BLaER1 treated with 17β-estradiol and CSF1 and Interleukin-3, amounts not matched to agents 10 nM and 100 nM (cell line): ENCODE measurements around the gene LRRC15.

Experiments
- H3K27ac ChIP-seq, 11 experiments: shearing (Covaris generic); formaldehyde crosslinking; 2 replicates each; pipeline ENCODE4 v1.8.1; 2022
- H3K27me3 ChIP-seq, 11 experiments: shearing (Covaris generic); formaldehyde crosslinking; 2 replicates each; pipeline ENCODE4 v1.8.1; 2022
- H3K36me3 ChIP-seq, 11 experiments: shearing (Covaris generic); formaldehyde crosslinking; 2 replicates each; pipeline ENCODE4 v1.8.1; 2022
- H3K4me1 ChIP-seq, 10 experiments: shearing (Covaris generic); formaldehyde crosslinking; 2 replicates each; pipeline ENCODE4 v1.8.1; 2022
- H3K4me2 ChIP-seq, 11 experiments: shearing (Covaris generic); formaldehyde crosslinking; 2 replicates each; pipeline ENCODE4 v1.8.1; 2022
- H3K4me3 ChIP-seq, 10 experiments: shearing (Covaris generic); formaldehyde crosslinking; 2 replicates each; pipeline ENCODE4 v1.8.1; 2022
- H3K9ac ChIP-seq, 11 experiments: shearing (Covaris generic); formaldehyde crosslinking; 2 replicates each; pipeline ENCODE4 v1.8.1; 2022
- H3K9me3 ChIP-seq, 11 experiments: shearing (Covaris generic); formaldehyde crosslinking; replicated peaks in 1 of 11; 2 replicates each; pipeline ENCODE4 v1.8.1; 2022
- H4K20me1 ChIP-seq, 11 experiments: shearing (Covaris generic); formaldehyde crosslinking; 2 replicates each; pipeline ENCODE4 v1.8.1; 2022
- Cebpa-rat ChIP-seq, 11 experiments: shearing (Covaris generic); IDR thresholded peaks; 2 replicates each; pipeline ENCODE4 v1.8.1; 2022

The LRRC15 gene

DNA sequence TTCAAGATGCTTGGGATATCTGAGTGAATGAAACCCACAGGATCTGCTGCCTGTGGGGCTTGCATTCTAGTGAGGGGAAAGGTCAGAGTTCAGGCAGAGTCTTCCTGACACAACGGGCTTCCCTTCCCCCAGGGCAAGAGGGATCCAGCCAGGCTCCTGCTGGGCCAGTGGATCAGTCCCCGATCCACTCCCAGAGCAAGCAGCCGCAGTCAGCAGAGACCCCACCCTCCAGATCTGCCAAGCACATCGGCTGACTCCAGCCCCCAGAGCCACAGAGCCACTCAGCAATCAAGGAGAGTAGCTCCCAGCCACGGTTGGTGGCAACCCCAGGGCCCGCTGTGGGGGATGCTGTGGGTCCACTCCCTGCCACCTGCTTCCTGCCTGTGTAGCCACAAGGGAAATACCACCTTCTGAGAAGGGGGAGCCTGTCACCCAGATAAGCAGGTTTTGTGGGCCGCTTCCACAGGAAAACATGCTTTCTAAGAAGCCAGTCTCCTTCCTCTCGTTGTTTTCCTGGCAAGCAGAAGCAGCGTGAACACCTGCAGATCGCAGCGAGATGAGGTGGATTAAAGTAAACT, 63.3 kb downstream of the LRRC15 start:
- no peaks in the 10 kb centered on the region for H3K36me3 ChIP-seq
- H3K27ac ChIP-seq: peak overlapping the region in 8 of 11 experiments; percentile 46 to 84 (median 75); a peak in 16 of 22 replicates
- H3K4me1 ChIP-seq: peaks cover 42 to 80% (median 57%) of the 10 kb centered on the region in 10 experiments
- peaks cover 0 to 21% (median 0%) of the 10 kb centered on the region in 11 experiments; a peak in 6 of 22 replicates for H4K20me1 ChIP-seq
- peak overlapping the region; percentile 46 to 95 (median 85) for H3K4me2 ChIP-seq
- H3K9ac ChIP-seq: peak overlapping the region in 8 of 11 experiments; percentile 21 to 71 (median 54); a peak in 15 of 22 replicates
- H3K4me3 ChIP-seq: peak overlapping the region in 5 of 10 experiments; percentile 6 to 36 (median 24); a peak in 7 of 20 replicates
- TF ChIP-seq Cebpa-rat (IDR thresholded peaks at IDR 0.05): no peak
- H3K9me3 ChIP-seq: peaks cover 0 to 23% (median 18%) of the 10 kb centered on the region in 11 experiments; a peak in 14 of 22 replicates
- H3K27me3 ChIP-seq: peaks cover 52 to 91% (median 84%) of the 10 kb centered on the region in 11 experiments

DNA sequence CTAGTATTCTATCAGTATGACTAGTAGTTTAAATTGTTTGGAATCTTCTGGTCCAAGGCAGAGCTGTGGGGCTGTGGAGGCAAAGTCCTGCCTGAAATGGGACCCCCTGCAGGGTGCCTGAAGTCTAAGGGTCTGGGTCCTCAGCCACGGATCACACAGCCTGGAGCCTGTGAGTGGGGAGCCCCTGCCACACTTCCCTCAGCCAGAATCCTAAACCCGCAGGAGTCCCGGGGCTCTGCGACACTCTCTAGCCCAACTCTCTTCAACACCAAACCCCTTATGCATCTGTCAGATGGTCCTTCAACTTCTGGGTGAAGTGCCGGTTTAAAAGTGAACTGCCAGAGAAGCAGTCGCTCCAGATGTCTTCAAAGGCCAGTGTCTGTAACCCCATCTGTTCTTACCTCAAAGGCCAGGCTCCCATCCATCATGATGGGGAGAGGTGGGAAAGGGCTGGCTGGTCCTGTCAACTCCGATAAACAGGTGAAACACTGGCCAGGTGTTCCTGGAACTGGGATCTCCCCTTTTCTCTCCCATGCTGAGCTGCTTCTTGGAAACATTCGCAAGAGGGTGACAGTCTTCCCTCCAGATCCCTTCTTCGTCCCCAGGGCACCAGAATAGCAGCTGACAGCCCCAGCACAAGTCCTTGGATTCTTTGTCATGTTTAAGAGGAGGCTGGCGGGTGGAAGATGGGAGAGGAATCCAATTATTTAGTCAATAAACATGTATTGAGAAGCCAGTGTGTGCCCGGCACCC, 64.0 kb downstream of the LRRC15 start:
- peaks cover 0 to 23% (median 18%) of the 10 kb centered on the region in 11 experiments; a peak in 14 of 22 replicates for H3K9me3 ChIP-seq
- no peak for TF ChIP-seq Cebpa-rat (IDR thresholded peaks at IDR 0.05)
- H3K4me3 ChIP-seq: peak overlapping the region in 4 of 10 experiments; percentile 6 to 36 (median 26); a peak in 5 of 20 replicates
- H3K9ac ChIP-seq: peak overlapping the region in 8 of 11 experiments; percentile 21 to 71 (median 54); a peak in 15 of 22 replicates
- peaks cover 45 to 87% (median 61%) of the 10 kb centered on the region in 10 experiments for H3K4me1 ChIP-seq
- peaks cover 54 to 91% (median 79%) of the 10 kb centered on the region in 11 experiments for H3K27me3 ChIP-seq
- H3K36me3 ChIP-seq: no peaks in the 10 kb centered on the region
- H3K27ac ChIP-seq: peak overlapping the region in 8 of 11 experiments; percentile 46 to 84 (median 75); a peak in 16 of 22 replicates
- H3K4me2 ChIP-seq: peak overlapping the region; percentile 46 to 95 (median 85)
- H4K20me1 ChIP-seq: peaks cover 0 to 21% (median 0%) of the 10 kb centered on the region in 11 experiments; a peak in 6 of 22 replicates
